ENCODE data around the gene ZNF282.

- TF ChIP-seq CTCF (IDR thresholded peaks at IDR 0.05) (no peak), POLR2A (IDR thresholded peaks at IDR 0.05) (no peak)
These were observed 50.4 kb downstream of the ZNF282 start for GRCh38 chr7:149245744-149246143.
